Measurements from ENCODE around the gene PLAC9. TPM values are rescaled to one million over a fixed set of nuclear protein-coding genes. Genes with fewer than 3 reads are reported as not detected.

The PLAC9 gene
- total and polyA plus RNA-seq, 9 donors, result 3.1 to 16.9 (median 6.7) TPM

- no peaks in the 10 kb centered on the region for H3K36me3 ChIP-seq
- WGBS, 3 donors, result 51 to 59% (median 58%) methylated on average over 11 of the region's 11 CpGs
- H3K27ac ChIP-seq, result no peak overlapping the region
- no peaks in the 10 kb centered on the region for H3K9me3 ChIP-seq
- no peaks in the 10 kb centered on the region for H3K27me3 ChIP-seq
- no peak for DNase-seq
- TF ChIP-seq EP300 (IDR thresholded peaks at IDR 0.05) (no peak), CTCF (IDR thresholded peaks at IDR 0.05) (no peak), POLR2A (IDR thresholded peaks at IDR 0.05) (no peak)
- H3K4me1 ChIP-seq (ENCODE audit: insufficient read depth), result peaks cover 7% of the 10 kb centered on the region
- H3K4me3 ChIP-seq, result no peak overlapping the region
- intact Hi-C loops (cut with DNase I), result no loop called here
Observed at GRCh38 chr10:80194373-80195045, 62.0 kb downstream of the PLAC9 start.

Other genes starting within 250 kb of the PLAC9 start
- 1 to 10 TPM in 2 of 7 donors, under 1 TPM in 3, not detected in 2; 0.28 to 2.2 (median 0.32) TPM for gene SFTPD, start 183.6 kb upstream of the PLAC9 start, total RNA-seq
- gene SFTPD, start 183.6 kb upstream of the PLAC9 start, polyA plus RNA-seq, result under 1 TPM; 0.15 to 0.16 TPM
- 10 to 100 TPM in 6 of 7 donors, 1 to 10 TPM in 1; 9.3 to 20.4 (median 12.0) TPM for gene TMEM254, start 54.1 kb upstream of the PLAC9 start, total RNA-seq
- gene TMEM254, start 54.1 kb upstream of the PLAC9 start, polyA plus RNA-seq, result 10 to 100 TPM; 11.8 to 55.7 TPM
- 100 to 1,000 TPM in 6 of 7 donors, 10 to 100 TPM in 1; 44.2 to 159 (median 137) TPM for gene ANXA11, start 72.8 kb downstream of the PLAC9 start, total RNA-seq
- 100 to 1,000 TPM in 1 of 2 donors, 10 to 100 TPM in 1; 55.9 to 372 TPM for gene ANXA11, start 72.8 kb downstream of the PLAC9 start, polyA plus RNA-seq
- 1 to 10 TPM in 6 of 7 donors, under 1 TPM in 1; 0.72 to 7.7 (median 2.4) TPM for gene MAT1A, start 156.9 kb downstream of the PLAC9 start, total RNA-seq
- gene MAT1A, start 156.9 kb downstream of the PLAC9 start, polyA plus RNA-seq, result 1 to 10 TPM; 1.4 TPM
- gene DYDC1, start 224.0 kb downstream of the PLAC9 start, total RNA-seq, result 1 to 10 TPM in 1 of 7 donors, under 1 TPM in 2, not detected in 4; 0.33 to 3.8 (median 0.72) TPM
- gene DYDC1, start 224.0 kb downstream of the PLAC9 start, polyA plus RNA-seq, result not detected
- gene DYDC2, start 224.1 kb downstream of the PLAC9 start, total RNA-seq, result 1 to 10 TPM in 3 of 7 donors, under 1 TPM in 2, not detected in 2; 0.87 to 6.7 (median 1.4) TPM
- gene DYDC2, start 224.1 kb downstream of the PLAC9 start, polyA plus RNA-seq, result under 1 TPM; 0.17 to 0.24 TPM